Right lobe of liver (tissue), 6 donors: ENCODE measurements around the gene CCSER1. TPM values are rescaled to one million over a fixed set of nuclear protein-coding genes. Genes with fewer than 3 reads are reported as not detected.

ENCODE experiments used
- ATAC-seq, 4 donors: fragments of 200-7000 bp; cut with Tn5 transposase; one replicate each; pipeline ENCODE4 v1.9.1; 2020; ENCODE audit warnings: mild to moderate bottlenecking in 4 of 4, moderate library complexity in 4 of 4
- DNase-seq, 3 donors: peaks; one replicate each; pipeline ENCODE4 v3.0.0-alpha.2; 2020
- H3K27ac ChIP-seq, 3 donors: fragments of 200-600 bp; one replicate each; pipeline ENCODE4 v1.8.0; 2022
- H3K27me3 ChIP-seq, 2 donors: fragments of 200-600 bp; one replicate each; pipeline ENCODE4 v1.8.0; 2022
- H3K36me3 ChIP-seq, 4 donors: fragments of 200-600 bp; sonication (generic) in 1 of 4; one replicate each; pipeline versions ENCODE4 v1.5.1 to v1.8.0; 2017 to 2022; ENCODE audit warnings: control low read depth in 1 of 4
- H3K4me1 ChIP-seq, 4 donors: fragments of 200-600 bp; sonication (generic) in 1 of 4; one replicate each; pipeline versions ENCODE4 v1.5.1 to v1.8.0; 2017 to 2022; ENCODE audit warnings: control low read depth in 1 of 4
- H3K4me3 ChIP-seq, 3 donors: fragments of 200-600 bp; one replicate each; pipeline ENCODE4 v1.8.0; 2022
- H3K9me3 ChIP-seq, 4 donors: fragments of 200-600 bp; sonication (generic) in 1 of 4; one replicate each; pipeline versions ENCODE4 v1.5.1 to v1.8.0; 2017 to 2022; ENCODE audit warnings: control low read depth in 1 of 4
- CTCF ChIP-seq, 4 donors: fragments of 200-600 bp in 3 of 4; fragments of 450-650 bp in 1 of 4; IDR thresholded peaks; one replicate each; pipeline versions ENCODE4 v1.5.1 to v1.8.0; 2016 to 2022; ENCODE audit warnings: antibody characterized with exemption in 4 of 4, mild to moderate bottlenecking in 2 of 4
- POLR2A ChIP-seq: fragments of 450-650 bp; IDR thresholded peaks from one replicate; pipeline ENCODE4 v1.6.1; 2017; ENCODE audit warnings: antibody characterized with exemption, mild to moderate bottlenecking
- WGBS: methylation state at CpG from one replicate; pipeline ENCODE4 v1.1.6; 2018; ENCODE audit warnings: low coverage, low lambda C conversion rate; ENCODE audit not compliant: insufficient coverage; ENCODE audit errors: missing lambda C conversion rate; 5-methylcytosine and 5-hydroxymethylcytosine counted together
- intact Hi-C, 2 donors: fragments of 100-400 bp; cut with DNase I; formaldehyde crosslinking; loops; one replicate each; pipeline versions ENCODE4 v1.11.2 to v1.14.1; 2022
- total RNA-seq, 6 experiments: library from RNA; depleted of rRNA in 2 of 6; stranded (reverse); fragments of >200 nt in 2 of 6; fragmentation: NEBNext Ultra II Directional in 3 of 6; extraction: Animal tissue kit (Norgen Biotek cat#: 25700) in 3 of 6; gene quantifications; one replicate each; pipeline versions ENCODE4 v1.1.0 to v1.2.4, GENCODE V29; 2016 to 2023
- donor health status: DM: no; HTN: yes; CAD: no.
- donor health status: DM: no; HTN: no; CAD: no.
- donor health status: DM: no; HTN: no; CAD: no.
- donor health status: DM: no; HTN: yes; CAD: no.
- donor health status: DM: no; HTN: yes; CAD: no.

CCSER1 gene
- total RNA-seq, 6 experiments from 2014 or later: 0.15 to 1.00 (median 0.65) TPM

DNA sequence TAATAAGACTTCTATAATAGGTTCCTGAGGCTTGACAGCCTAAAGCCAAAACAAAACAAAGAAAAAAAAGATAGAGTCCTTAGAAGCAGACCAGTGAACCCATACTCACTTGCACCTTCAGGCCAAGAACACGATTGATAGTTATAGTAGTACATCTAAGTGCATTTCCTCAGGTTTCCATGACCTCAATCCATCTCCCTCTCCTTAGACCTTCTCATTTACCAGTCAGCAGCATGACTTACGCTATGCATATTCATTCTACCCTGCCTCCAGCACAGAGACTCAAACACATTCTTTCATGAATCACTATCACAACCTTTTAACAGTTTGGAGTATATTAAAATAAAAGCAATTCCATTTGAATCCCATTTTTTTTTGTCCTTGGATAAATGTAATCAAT, 855.6 kb downstream of the CCSER1 start:
- TF ChIP-seq CTCF (IDR thresholded peaks at IDR 0.05) (no peak), POLR2A (no peak)
- Histone ChIP-seq H3K4me3 (no peak overlapping the region), H3K4me1 (no peaks in the 10 kb centered on the region), H3K27ac (no peak overlapping the region), H3K27me3 (no peaks in the 10 kb centered on the region), H3K9me3 (no peaks in the 10 kb centered on the region), H3K36me3 (no peaks in the 10 kb centered on the region)
- intact Hi-C loops: no loop called here
- ATAC-seq (no peak), DNase-seq (no peak)
- 54% methylated on average over 2 of the region's 2 CpGs for WGBS

DNA sequence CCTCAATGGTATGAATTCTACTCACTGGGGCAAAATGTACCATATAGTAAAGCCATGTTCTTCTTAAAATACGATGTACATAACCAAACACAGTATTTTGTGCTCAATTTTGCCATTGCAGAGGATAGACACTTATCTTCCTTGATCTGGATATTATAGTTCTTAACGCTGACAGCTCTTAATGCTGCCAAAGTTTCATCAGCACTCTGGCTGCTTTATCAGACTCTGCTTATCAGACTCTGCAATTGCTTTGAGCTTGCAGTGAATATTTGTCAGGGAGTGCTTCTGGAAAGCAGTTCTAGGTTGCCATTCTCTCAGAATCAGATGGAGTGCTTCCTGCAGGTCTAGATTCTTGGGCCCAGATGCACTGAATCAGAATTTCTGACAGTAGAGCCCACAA, 863.1 kb downstream of the CCSER1 start:
- TF ChIP-seq CTCF (IDR thresholded peaks at IDR 0.05): no peak
- no peak for TF ChIP-seq POLR2A
- no peaks in the 10 kb centered on the region for H3K27me3 ChIP-seq
- WGBS: 58% methylated on average over 2 of the region's 2 CpGs
- H3K4me3 ChIP-seq: no peak overlapping the region
- no peaks in the 10 kb centered on the region for H3K4me1 ChIP-seq
- DNase-seq: no peak
- intact Hi-C loops: no loop called here
- H3K9me3 ChIP-seq: no peaks in the 10 kb centered on the region
- no peak overlapping the region for H3K27ac ChIP-seq
- no peaks in the 10 kb centered on the region for H3K36me3 ChIP-seq
- no peak for ATAC-seq

GRCh38 chr4:90992213-90992612, 865.0 kb downstream of the CCSER1 start:
- no peak for ATAC-seq
- WGBS: 50% methylated on average over 2 of the region's 2 CpGs
- no peaks in the 10 kb centered on the region for H3K9me3 ChIP-seq
- no peak overlapping the region for H3K4me3 ChIP-seq
- no peak overlapping the region for H3K27ac ChIP-seq
- no peak for TF ChIP-seq POLR2A
- TF ChIP-seq CTCF (IDR thresholded peaks at IDR 0.05): no peak
- no peaks in the 10 kb centered on the region for H3K27me3 ChIP-seq
- intact Hi-C loops: no loop called here
- no peaks in the 10 kb centered on the region for H3K36me3 ChIP-seq
- DNase-seq: no peak
- H3K4me1 ChIP-seq: no peaks in the 10 kb centered on the region

GRCh38 chr4:90994851-90995574, 867.8 kb downstream of the CCSER1 start:
- 75% methylated on average over 1 of the region's 1 CpG for WGBS
- H3K27ac ChIP-seq: no peak overlapping the region
- intact Hi-C loops: no loop called here
- H3K9me3 ChIP-seq: no peaks in the 10 kb centered on the region
- ATAC-seq (no peak), DNase-seq (no peak)
- H3K36me3 ChIP-seq: no peaks in the 10 kb centered on the region
- no peaks in the 10 kb centered on the region for H3K27me3 ChIP-seq
- no peak overlapping the region for H3K4me3 ChIP-seq
- no peak for TF ChIP-seq CTCF (IDR thresholded peaks at IDR 0.05)
- TF ChIP-seq POLR2A: no peak
- no peaks in the 10 kb centered on the region for H3K4me1 ChIP-seq
